HL-60 (cell line): ENCODE results near the gene HOXD1.

ENCODE experiments used
- DNase-seq, 2 experiments: peaks; one replicate each; pipeline ENCODE4 v3.0.0-alpha.2; 2010 to 2020; ENCODE audit warnings: low read depth in 1 of 2, low spot score in 1 of 2
- H3K27ac ChIP-seq: fragments of 250-450 bp; sonication (Bioruptor Pico); replicated peaks from 2 replicates; pipeline ENCODE4 v1.5.1; 2020; ENCODE audit warnings: mild to moderate bottlenecking, moderate library complexity
- H3K27me3 ChIP-seq: fragments of 250-450 bp; sonication (Bioruptor Pico); 2 replicates; pipeline ENCODE4 v1.5.1; 2021; ENCODE audit warnings: mild to moderate bottlenecking, moderate library complexity; ENCODE audit not compliant: insufficient read depth, poor library complexity, severe bottlenecking
- H3K4me3 ChIP-seq: replicated peaks from 2 replicates; pipeline ENCODE4 v1.5.1; 2011; ENCODE audit warnings: mild to moderate bottlenecking, control low read depth, low read length; ENCODE audit not compliant: insufficient read depth
- CTCF ChIP-seq: IDR thresholded peaks from one replicate; pipeline ENCODE4 v1.5.1; 2011; ENCODE audit warnings: low read length, control low read depth, inconsistent platforms; ENCODE audit not compliant: insufficient read depth
- GABPA ChIP-seq: IDR thresholded peaks from 2 replicates; pipeline ENCODE4 v1.6.1; 2012; ENCODE audit warnings: low read depth
- POLR2AphosphoS5 ChIP-seq: IDR thresholded peaks from 2 replicates; pipeline ENCODE4 v1.6.1; 2012; ENCODE audit warnings: low read depth
- REST ChIP-seq: IDR thresholded peaks from 2 replicates; pipeline ENCODE4 v1.6.1; 2012; ENCODE audit warnings: low read depth; ENCODE audit not compliant: insufficient replicate concordance
- SPI1 ChIP-seq: IDR thresholded peaks from 2 replicates; pipeline ENCODE4 v1.6.1; 2012; ENCODE audit warnings: low read depth, mild to moderate bottlenecking, borderline replicate concordance

Gene HOXD1

GRCh38 chr2:176162911-176163671 lies 25.4 kb upstream of the HOXD1 start:
- no peak for DNase-seq
- TF ChIP-seq REST, result no peak
- no peak for TF ChIP-seq SPI1
- TF ChIP-seq CTCF, result no peak
- no peak for TF ChIP-seq GABPA
- no peak for TF ChIP-seq POLR2AphosphoS5
- peaks cover 85% of the 10 kb centered on the region for H3K27me3 ChIP-seq
- no peak overlapping the region for H3K4me3 ChIP-seq
- no peak overlapping the region for H3K27ac ChIP-seq

- Histone ChIP-seq H3K27me3 (peaks cover 84% of the 10 kb centered on the region), H3K4me3 (no peak overlapping the region), H3K27ac (no peak overlapping the region)
- no peak for DNase-seq
- TF ChIP-seq POLR2AphosphoS5 (no peak), REST (no peak), GABPA (no peak), SPI1 (no peak), CTCF (no peak)
These were observed 24.8 kb upstream of the HOXD1 start for GRCh38 chr2:176163672-176164056.

- Histone ChIP-seq H3K27me3 (peaks cover 81% of the 10 kb centered on the region), H3K27ac (no peak overlapping the region), H3K4me3 (no peak overlapping the region)
- DNase-seq, result no peak
- TF ChIP-seq REST, result no peak
- TF ChIP-seq SPI1, result no peak
- TF ChIP-seq GABPA, result no peak
- TF ChIP-seq CTCF, result no peak
- TF ChIP-seq POLR2AphosphoS5, result no peak
These were observed 24.3 kb upstream of the HOXD1 start for GRCh38 chr2:176164201-176164600.
